Daoy (cell line): ENCODE data around the gene TMEM121. TPM values are rescaled to one million over a fixed set of nuclear protein-coding genes. Genes with fewer than 3 reads are reported as not detected.
A peak's percentile ranks its signal among the peaks of the same experiment; 100 is the strongest.

ENCODE experiments used
- DNase-seq: peaks from one replicate; pipeline ENCODE4 v3.0.0-alpha.2; 2015; ENCODE audit warnings: low read depth
- total RNA-seq: library from RNA; depleted of rRNA; stranded (reverse); fragments of >200 nt; shearing (Covaris generic); gene quantifications from 2 replicates; pipeline ENCODE4 v1.2.3, GENCODE V29; 2014

The TMEM121 gene
- total RNA-seq, 1 experiment from 2014 or later = 8.7 TPM

- no peak for DNase-seq
Observed at GRCh38 chr14:105487449-105487985, 38.9 kb upstream of the TMEM121 start.

DNA sequence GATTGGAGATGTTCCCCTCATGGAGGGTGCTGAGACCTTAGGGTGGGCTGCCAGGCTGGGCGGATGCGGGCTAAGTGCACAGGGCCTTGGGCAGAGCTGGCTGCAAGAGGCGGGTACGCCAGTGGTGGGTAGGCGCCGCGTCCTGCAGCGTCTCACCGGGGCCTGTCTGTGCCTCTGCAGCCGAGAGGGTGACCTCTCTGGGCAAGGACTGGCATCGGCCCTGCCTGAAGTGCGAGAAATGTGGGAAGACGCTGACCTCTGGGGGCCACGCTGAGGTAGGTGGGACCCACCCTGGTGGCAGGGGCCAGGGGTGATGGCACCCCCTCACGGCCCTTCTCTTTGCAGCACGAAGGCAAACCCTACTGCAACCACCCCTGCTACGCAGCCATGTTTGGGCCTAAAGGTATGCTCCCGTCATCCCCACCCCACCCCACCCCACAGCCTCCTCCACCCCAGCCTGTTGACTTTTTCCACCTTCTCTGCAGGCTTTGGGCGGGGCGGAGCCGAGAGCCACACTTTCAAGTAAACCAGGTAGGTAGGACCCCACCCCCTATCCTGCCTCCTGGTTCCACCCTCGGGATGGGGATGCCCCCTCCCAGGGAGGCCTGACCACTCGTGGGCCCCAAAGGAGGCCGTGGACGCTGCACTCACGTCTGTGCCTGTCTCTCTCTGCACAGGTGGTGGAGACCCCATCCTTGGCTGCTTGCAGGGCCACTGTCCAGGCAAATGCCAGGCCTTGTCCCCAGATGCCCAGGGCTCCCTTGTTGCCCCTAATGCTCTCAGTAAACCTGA is 38.2 kb upstream of the TMEM121 start:
- DNase-seq = no peak

DNA sequence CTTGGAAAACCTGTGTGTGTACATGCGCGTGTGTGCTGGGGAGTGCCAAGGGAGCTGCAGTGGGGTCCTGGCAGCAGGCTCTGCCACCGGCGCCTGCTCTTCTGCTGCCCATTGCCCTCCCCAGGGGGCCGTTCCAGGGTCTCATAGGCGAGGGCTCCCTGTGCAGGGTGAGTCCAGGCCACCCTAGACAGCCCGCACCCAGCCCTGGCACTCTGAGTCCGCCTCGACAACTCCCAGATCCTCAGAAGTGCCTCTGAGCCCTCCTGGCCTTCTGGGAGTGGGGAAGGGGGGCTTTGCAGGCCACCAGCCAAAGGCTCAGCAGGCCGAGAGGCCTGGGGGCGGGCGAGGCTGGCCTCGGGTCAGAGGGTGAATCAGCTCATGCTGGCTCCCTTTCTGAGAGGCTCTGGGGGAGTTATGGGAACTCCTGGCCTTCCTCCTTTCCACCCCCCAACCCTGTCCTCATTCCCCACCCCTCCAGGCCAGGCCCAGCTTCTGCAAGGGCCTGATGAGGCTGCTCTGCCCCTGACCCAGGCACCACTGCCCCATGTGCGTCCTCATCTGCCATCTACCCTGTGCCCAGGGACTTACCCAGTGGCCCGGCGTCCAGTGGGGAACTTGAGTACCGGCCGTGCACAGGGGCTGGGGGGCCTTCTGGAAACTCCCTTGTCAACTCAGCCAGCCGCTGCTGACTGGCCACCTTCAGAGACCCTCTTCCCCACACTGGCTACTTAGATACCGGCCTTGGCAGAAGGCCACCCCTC is 37.4 kb upstream of the TMEM121 start:
- no peak for DNase-seq

DNA sequence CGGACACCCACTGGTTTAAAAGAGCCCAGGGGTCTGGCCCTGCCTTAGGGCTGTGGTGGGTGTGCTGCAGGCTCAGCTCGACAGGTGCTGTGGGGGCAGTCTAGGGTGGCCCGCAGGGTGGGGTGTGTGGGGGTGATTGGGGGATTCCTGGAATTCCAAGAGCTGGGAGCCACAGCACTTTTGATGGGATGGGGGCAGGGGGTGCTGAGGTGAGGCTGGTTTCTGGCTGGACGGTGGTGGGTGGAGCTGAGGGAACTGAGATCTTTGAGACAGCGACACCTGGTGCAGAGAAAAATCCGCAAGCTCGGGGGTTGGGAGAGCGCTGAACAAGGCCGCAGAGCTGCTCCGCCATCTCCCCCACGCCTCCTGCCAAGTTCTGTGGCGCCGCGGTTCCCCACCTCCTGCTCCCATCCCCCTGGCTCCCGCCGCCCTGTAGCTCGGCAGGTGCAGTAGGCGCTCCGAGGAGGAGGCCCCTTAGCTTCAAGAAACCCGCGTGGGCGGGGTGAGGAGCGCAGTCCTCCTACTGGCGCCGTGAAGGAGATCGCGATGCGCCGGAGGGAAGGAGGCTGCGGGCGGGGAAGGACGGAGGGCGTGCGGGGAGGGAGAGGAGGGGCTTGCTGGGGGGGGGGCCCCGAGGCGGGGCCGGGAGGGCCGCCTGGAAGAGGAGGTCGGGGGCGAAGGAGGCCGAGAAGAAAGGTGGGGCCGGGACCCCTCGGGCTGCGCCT is 36.7 kb upstream of the TMEM121 start:
- peak; percentile 92 for DNase-seq

GRCh38 chr14:105490267-105490571 is 36.2 kb upstream of the TMEM121 start:
- DNase-seq = no peak

GRCh38 chr14:105490572-105491365 is 35.6 kb upstream of the TMEM121 start, which contains the start of gene TEDC1:
Gene TEDC1, plus strand, starts transcription at chr14:105491246. Its CDS starts 130 bp downstream, at chr14:105491376.
- peak; percentile 100 for DNase-seq

DNA sequence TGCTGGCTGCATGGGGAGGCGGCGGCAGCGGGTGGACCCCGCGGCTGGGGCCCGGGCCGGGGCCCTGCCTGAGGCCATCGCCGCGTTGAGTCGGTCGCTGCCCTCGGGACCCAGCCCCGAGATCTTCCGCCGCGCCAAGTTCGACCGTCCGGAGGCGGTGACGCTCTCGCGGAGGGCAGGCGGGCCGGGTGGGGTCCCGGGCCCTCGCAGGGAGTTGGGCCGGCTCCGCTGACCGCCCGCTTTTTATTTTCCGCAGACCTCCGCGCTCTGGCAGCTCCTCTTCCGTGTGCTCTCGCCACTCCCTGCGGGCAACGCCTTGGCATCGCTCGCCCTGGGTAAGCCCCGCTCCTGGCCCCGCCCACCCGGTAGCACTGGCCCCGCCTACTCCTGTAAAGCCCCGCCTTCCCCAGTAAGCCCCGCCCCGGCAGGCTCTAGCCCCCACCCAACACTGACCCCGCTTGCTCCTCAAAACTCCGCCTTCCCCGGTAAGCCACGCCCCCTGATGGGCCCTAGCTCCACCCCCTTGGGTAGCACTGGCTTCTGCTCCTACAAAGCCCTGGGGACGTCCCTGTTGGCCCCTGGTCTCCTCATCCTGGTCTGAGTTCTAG is 34.9 kb upstream of the TMEM121 start:
- peak; percentile 88 for DNase-seq

DNA sequence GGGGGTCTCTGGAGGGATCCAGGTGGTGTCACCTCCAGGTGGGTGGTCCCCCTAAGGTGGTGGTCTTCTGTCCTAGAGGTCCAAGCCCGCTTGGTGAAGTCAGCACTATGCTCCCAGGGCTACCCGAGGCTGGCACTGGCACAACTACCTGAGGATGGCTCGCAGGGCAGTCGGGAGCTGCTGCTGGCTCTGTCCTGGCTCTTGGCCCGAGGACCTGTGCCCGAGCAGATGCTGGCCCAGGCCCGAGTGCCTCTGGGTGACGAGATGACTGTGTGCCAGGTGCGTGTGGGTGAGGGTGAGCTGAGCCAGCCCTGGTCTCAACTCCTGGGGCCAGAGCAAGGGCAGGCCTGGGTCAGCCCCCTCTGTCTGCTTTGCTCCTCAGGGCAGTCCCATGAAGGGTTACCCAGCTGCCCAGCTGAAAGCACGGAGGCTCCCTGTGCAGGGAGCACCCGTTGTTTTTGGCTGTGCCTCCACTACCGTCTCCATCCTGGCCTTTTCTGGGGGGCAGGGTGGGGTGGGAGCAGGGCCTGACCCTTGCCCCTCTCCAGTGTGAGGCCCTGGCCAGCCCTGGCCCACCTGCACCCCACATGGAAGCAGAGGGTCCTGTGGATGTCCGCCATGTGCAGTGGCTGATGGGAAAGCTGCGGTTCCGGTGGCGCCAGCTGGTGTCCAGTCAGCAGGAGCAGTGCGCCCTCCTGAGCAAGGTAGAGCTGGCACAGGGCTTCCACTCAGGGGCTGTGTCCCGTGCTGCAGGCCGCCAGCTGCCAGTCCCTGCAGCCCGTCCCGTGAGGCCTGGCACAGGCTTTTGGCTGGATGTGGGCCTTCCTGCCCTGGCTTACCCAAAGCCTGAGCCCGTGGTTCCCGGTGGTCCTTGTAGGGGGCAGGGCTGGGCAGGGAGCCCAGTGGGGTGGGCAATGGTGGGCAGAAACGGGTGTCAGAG is 34.1 kb upstream of the TMEM121 start:
- DNase-seq = no peak

- DNase-seq = no peak
Observed at GRCh38 chr14:105492971-105493871, 33.2 kb upstream of the TMEM121 start.

- DNase-seq = no peak
Observed at GRCh38 chr14:105493921-105494605, 32.3 kb upstream of the TMEM121 start.

DNA sequence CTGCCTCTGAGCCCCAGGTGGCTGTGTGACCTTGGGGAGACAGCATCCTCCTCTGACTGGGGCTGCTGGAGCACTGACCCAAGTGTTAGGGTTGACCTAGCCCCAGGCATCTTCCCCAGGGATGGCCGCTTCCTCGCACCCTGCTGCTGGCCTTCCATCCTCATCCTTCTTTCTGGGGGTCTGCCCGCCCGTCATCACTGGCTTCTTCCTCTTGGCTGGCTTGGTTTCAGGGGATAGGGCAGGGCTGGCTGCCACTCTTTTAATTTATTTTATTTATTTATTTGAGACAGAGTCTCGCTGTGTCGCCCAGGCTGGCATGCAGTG is 31.8 kb upstream of the TMEM121 start:
- DNase-seq = no peak

GRCh38 chr14:105495101-105495989 is 31.0 kb upstream of the TMEM121 start:
- DNase-seq = no peak

- no peak for DNase-seq
Observed at GRCh38 chr14:105495990-105496830, 30.2 kb upstream of the TMEM121 start.

- no peak for DNase-seq
Observed at GRCh38 chr14:105496831-105497591, 29.4 kb upstream of the TMEM121 start.

- DNase-seq = no peak
Observed at GRCh38 chr14:105497671-105498429, 28.5 kb upstream of the TMEM121 start.
